Neural progenitor cell (in vitro differentiated cells): ENCODE data around the gene IL20RA. TPM values are rescaled to one million over a fixed set of nuclear protein-coding genes. Genes with fewer than 3 reads are reported as not detected.

Source experiments
- DNase-seq: peaks from one replicate; pipeline ENCODE4 v3.0.0-alpha.2; 2016; ENCODE audit warnings: low spot score
- H2AFZ ChIP-seq: fragments of 200-600 bp; sonication (generic); replicated peaks from 2 replicates; pipeline ENCODE4 v1.6.1; 2016; ENCODE audit warnings: antibody characterized with exemption
- H3F3A ChIP-seq: fragments of 200-600 bp; sonication (generic); 2 replicates; pipeline ENCODE4 v1.6.1; 2016; ENCODE audit warnings: antibody characterized with exemption, low read depth
- H3K27ac ChIP-seq: fragments of 200-600 bp; sonication (generic); 2 replicates; pipeline ENCODE4 v1.5.1; 2016; ENCODE audit warnings: mild to moderate bottlenecking
- H3K27me3 ChIP-seq: fragments of 200-600 bp; sonication (generic); 2 replicates; pipeline ENCODE4 v1.6.1; 2016; ENCODE audit warnings: mild to moderate bottlenecking, moderate library complexity
- H3K36me3 ChIP-seq: fragments of 200-600 bp; sonication (generic); 2 replicates; pipeline ENCODE4 v1.5.1; 2016
- H3K4me1 ChIP-seq: fragments of 200-600 bp; sonication (generic); 2 replicates; pipeline ENCODE4 v1.6.1; 2016; ENCODE audit warnings: mixed run types
- H3K4me2 ChIP-seq: fragments of 200-600 bp; sonication (generic); 2 replicates; pipeline ENCODE4 v1.6.1; 2016
- H3K4me3 ChIP-seq: fragments of 200-600 bp; sonication (generic); 2 replicates; pipeline ENCODE4 v1.5.1; 2016
- H3K79me2 ChIP-seq: fragments of 200-600 bp; sonication (generic); 2 replicates; pipeline ENCODE4 v1.6.1; 2016; ENCODE audit warnings: low read depth
- H3K9ac ChIP-seq: fragments of 200-600 bp; sonication (generic); 2 replicates; pipeline ENCODE4 v1.6.1; 2016
- H3K9me3 ChIP-seq: fragments of 200-600 bp; sonication (generic); 2 replicates; pipeline ENCODE4 v1.5.1; 2016; ENCODE audit warnings: low read depth
- H4K20me1 ChIP-seq: fragments of 200-600 bp; sonication (generic); 2 replicates; pipeline ENCODE4 v1.6.1; 2016; ENCODE audit warnings: low read depth
- H3K27ac Mint-ChIP-seq: 3 replicates; pipeline ENCODE4 v1.8.0; 2021; ENCODE audit warnings: mixed read lengths
- H3K27me3 Mint-ChIP-seq: 2 replicates; pipeline ENCODE4 v1.8.0; 2022; ENCODE audit warnings: low read depth, mild to moderate bottlenecking, inconsistent platforms, moderate library complexity, mixed read lengths; ENCODE audit not compliant: insufficient read depth
- H3K36me3 Mint-ChIP-seq: 3 replicates; pipeline ENCODE4 v1.8.0; 2021; ENCODE audit warnings: mixed read lengths
- H3K4me1 Mint-ChIP-seq: 3 replicates; pipeline ENCODE4 v1.8.0; 2021; ENCODE audit warnings: mixed read lengths
- H3K4me3 Mint-ChIP-seq: 3 replicates; pipeline ENCODE4 v1.8.0; 2021; ENCODE audit warnings: mild to moderate bottlenecking, moderate library complexity, mixed read lengths
- H3K9me3 Mint-ChIP-seq: 3 replicates; pipeline ENCODE4 v1.8.0; 2020; ENCODE audit warnings: mixed read lengths
- EZH2 ChIP-seq: fragments of 200-600 bp; sonication (generic); IDR thresholded peaks from 2 replicates; pipeline ENCODE4 v1.6.1; 2017; ENCODE audit warnings: antibody characterized with exemption, mild to moderate bottlenecking, moderate library complexity
- EZH2phosphoT487 ChIP-seq: fragments of 200-600 bp; sonication (generic); IDR thresholded peaks from 2 replicates; pipeline ENCODE4 v1.6.1; 2017; ENCODE audit warnings: antibody characterized with exemption
- total RNA-seq: library from RNA; depleted of rRNA; stranded (reverse); fragments of >200 nt; gene quantifications from 2 replicates; pipeline ENCODE4 v1.2.3, GENCODE V29; 2015; ENCODE audit warnings: low replicate concordance
- TF ChIP-seq, protein P1 (sequence below): fragments of 200-600 bp; sonication (generic); IDR thresholded peaks from 2 replicates; pipeline ENCODE4 v1.5.1; 2017; ENCODE audit warnings: antibody characterized with exemption, mild to moderate bottlenecking

IL20RA gene
- total RNA-seq, 1 donor from 2014 or later, result not detected

GRCh38 chr6:137058037-137058436 lies 13.3 kb upstream of the IL20RA start:
- H3K27me3 ChIP-seq, result no peaks in the 10 kb centered on the region
- H3F3A ChIP-seq, result no peaks in the 10 kb centered on the region
- no peaks in the 10 kb centered on the region for H3K79me2 ChIP-seq
- no peak overlapping the region for H2AFZ ChIP-seq
- H3K4me3 ChIP-seq, result no peak overlapping the region
- TF ChIP-seq EZH2 (no peak), EZH2phosphoT487 (no peak)
- TF ChIP-seq, protein P1, sequence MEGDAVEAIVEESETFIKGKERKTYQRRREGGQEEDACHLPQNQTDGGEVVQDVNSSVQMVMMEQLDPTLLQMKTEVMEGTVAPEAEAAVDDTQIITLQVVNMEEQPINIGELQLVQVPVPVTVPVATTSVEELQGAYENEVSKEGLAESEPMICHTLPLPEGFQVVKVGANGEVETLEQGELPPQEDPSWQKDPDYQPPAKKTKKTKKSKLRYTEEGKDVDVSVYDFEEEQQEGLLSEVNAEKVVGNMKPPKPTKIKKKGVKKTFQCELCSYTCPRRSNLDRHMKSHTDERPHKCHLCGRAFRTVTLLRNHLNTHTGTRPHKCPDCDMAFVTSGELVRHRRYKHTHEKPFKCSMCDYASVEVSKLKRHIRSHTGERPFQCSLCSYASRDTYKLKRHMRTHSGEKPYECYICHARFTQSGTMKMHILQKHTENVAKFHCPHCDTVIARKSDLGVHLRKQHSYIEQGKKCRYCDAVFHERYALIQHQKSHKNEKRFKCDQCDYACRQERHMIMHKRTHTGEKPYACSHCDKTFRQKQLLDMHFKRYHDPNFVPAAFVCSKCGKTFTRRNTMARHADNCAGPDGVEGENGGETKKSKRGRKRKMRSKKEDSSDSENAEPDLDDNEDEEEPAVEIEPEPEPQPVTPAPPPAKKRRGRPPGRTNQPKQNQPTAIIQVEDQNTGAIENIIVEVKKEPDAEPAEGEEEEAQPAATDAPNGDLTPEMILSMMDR, result no peak
- DNase-seq, result no peak
- no peaks in the 10 kb centered on the region for H3K4me1 Mint-ChIP-seq
- H3K9ac ChIP-seq, result no peak overlapping the region
- H3K4me3 Mint-ChIP-seq, result no peak overlapping the region
- H3K36me3 ChIP-seq, result no peaks in the 10 kb centered on the region
- H3K36me3 Mint-ChIP-seq, result no peaks in the 10 kb centered on the region
- H3K4me1 ChIP-seq, result no peaks in the 10 kb centered on the region
- H3K27me3 Mint-ChIP-seq, result peaks cover 2% of the 10 kb centered on the region
- H3K9me3 Mint-ChIP-seq, result no peaks in the 10 kb centered on the region
- no peaks in the 10 kb centered on the region for H4K20me1 ChIP-seq
- H3K27ac ChIP-seq, result no peak overlapping the region
- H3K9me3 ChIP-seq, result no peaks in the 10 kb centered on the region
- H3K27ac Mint-ChIP-seq, result no peak overlapping the region
- no peak overlapping the region for H3K4me2 ChIP-seq

DNA sequence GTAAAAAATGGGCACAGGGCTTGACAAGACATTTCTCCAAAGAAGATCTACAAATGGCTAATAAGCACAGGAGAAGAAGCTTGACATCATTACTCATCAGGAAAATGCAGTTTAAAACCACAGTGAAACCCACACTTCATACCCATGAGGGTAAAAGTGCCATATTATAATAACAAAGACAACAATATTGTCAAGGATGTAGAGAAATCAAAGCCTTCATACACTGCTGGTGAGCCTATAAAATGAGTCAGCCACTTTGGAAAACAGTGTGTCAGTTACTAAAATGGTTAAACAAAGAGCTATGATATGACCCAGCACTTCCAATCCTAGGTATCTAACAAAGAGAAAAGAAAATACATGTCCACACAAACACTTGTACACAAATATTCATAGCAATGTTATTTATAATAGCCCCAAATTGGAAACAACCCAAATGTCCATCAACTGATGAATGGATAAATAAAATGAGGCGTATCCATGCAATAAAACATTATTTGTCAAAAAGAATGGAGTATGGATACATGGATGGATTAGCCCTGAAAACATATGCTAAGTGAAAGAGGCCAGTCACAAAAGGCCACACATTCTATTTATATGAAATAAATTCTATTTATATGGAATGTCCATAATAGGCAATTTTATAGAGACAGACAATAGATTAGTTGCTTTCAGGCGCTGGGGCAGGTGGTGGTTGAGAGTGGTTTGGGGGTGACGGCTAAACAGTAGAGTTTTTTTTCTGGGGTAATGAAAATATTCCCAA lies 11.5 kb upstream of the IL20RA start:
- Histone ChIP-seq H4K20me1 (no peaks in the 10 kb centered on the region), H3K4me2 (no peak overlapping the region), H2AFZ (no peak overlapping the region), H3K27ac (no peak overlapping the region), H3K9me3 (no peaks in the 10 kb centered on the region), H3K27me3 (no peaks in the 10 kb centered on the region), H3K4me1 (no peaks in the 10 kb centered on the region), H3K36me3 (no peaks in the 10 kb centered on the region), H3F3A (no peaks in the 10 kb centered on the region), H3K79me2 (no peaks in the 10 kb centered on the region), H3K9ac (no peak overlapping the region), H3K4me3 (no peak overlapping the region)
- H3K4me3 Mint-ChIP-seq, result no peak overlapping the region
- H3K27ac Mint-ChIP-seq, result no peak overlapping the region
- H3K9me3 Mint-ChIP-seq, result no peaks in the 10 kb centered on the region
- H3K4me1 Mint-ChIP-seq, result no peaks in the 10 kb centered on the region
- no peak for DNase-seq
- H3K27me3 Mint-ChIP-seq, result peaks cover 2% of the 10 kb centered on the region
- H3K36me3 Mint-ChIP-seq, result no peaks in the 10 kb centered on the region
- no peak for TF ChIP-seq EZH2phosphoT487
- TF ChIP-seq EZH2, result no peak
- TF ChIP-seq, protein P1, result no peak

DNA sequence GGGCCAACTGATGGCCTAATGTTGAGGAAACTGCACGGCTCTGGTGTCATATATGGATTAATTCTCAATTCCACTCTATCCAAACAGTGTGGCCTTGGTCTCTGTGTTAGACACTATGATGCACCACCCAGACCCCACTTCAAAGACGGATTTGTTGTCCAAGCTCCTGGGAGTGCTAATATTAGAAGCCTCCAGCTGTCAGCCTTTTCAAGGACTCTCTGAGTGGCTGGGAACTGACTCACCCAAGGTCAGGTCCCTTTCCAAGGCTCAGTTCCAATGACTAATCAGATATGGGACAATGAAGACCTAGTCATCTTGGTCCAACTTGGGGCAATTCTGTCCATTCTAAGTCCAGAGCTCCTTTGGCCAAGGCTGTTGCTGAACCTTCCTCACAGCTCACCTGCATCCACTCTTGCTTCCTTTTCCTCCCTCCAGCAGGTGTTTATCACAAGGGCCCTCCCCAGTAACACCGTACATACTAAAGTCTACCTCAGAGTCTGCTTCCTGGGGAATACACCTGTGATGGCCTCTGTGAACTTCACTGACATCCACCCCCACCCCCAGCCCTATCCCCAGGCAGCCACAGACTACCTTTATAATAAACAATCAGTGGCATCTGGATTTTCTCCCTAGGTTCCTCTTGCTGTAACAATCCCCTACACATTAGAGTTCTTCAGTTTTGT lies 7.2 kb upstream of the IL20RA start:
- no peak overlapping the region for H2AFZ ChIP-seq
- TF ChIP-seq EZH2 (no peak), EZH2phosphoT487 (no peak)
- TF ChIP-seq, protein P1, result no peak
- H3K27ac ChIP-seq, result no peak overlapping the region
- Mint-ChIP-seq H3K27ac (no peak overlapping the region), H3K36me3 (no peaks in the 10 kb centered on the region), H3K9me3 (no peaks in the 10 kb centered on the region), H3K4me1 (no peaks in the 10 kb centered on the region), H3K4me3 (no peak overlapping the region), H3K27me3 (peaks cover 2% of the 10 kb centered on the region)
- H3K36me3 ChIP-seq, result no peaks in the 10 kb centered on the region
- H3K27me3 ChIP-seq, result peaks cover 11% of the 10 kb centered on the region
- no peaks in the 10 kb centered on the region for H3K9me3 ChIP-seq
- H3K4me3 ChIP-seq, result no peak overlapping the region
- H3K4me1 ChIP-seq, result no peaks in the 10 kb centered on the region
- no peak for DNase-seq
- no peaks in the 10 kb centered on the region for H3K79me2 ChIP-seq
- H3K9ac ChIP-seq, result no peak overlapping the region
- H3F3A ChIP-seq, result no peaks in the 10 kb centered on the region
- H3K4me2 ChIP-seq, result no peak overlapping the region
- no peaks in the 10 kb centered on the region for H4K20me1 ChIP-seq
